SK-N-MC (cell line): Measurements from ENCODE around the gene KRT10.

Experiments used
- EZH2 ChIP-seq: fragments of 200-600 bp; sonication (generic); IDR thresholded peaks from one replicate; pipeline ENCODE4 v1.6.1; 2017; ENCODE audit warnings: antibody characterized with exemption
- FOXP2 ChIP-seq: optimal IDR thresholded peaks from 2 replicates; pipeline ENCODE3; 2011; ENCODE audit warnings: mild to moderate bottlenecking, moderate library complexity; ENCODE audit not compliant: insufficient read depth; ENCODE audit errors: extremely low read length, control extremely low read depth
- POLR2AphosphoS5 ChIP-seq: IDR thresholded peaks from 2 replicates; pipeline ENCODE4 v1.6.1; 2012; ENCODE audit warnings: mild to moderate bottlenecking, low read depth, low read length, borderline replicate concordance

DNA sequence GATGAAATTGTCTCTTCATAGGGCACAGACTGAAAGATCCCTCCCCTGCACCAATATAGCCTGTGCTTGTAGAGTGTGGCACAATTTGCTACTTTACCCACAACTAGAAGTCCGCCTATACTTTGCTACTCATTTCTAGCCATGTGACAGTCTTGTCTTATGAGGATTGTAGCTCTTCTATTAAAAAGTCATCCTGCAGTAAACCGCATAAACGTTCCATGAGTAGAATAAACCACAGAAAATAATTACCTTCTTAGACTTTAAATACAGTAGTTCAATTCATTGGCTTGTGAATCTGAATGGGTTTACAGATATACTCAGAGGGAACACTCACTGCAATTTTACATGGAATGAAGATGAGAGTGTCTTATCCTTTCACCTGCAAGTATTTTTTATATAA lies 44.4 kb downstream of the KRT10 start:
- TF ChIP-seq EZH2 (no peak), POLR2AphosphoS5 (no peak), FOXP2 (no peak)
